Measurements from ENCODE around the gene KAT8.

GRCh38 chr16:31135535-31136286, 18.2 kb downstream of the KAT8 start, which contains the start of gene PRSS8:
- TF ChIP-seq, protein P1, sequence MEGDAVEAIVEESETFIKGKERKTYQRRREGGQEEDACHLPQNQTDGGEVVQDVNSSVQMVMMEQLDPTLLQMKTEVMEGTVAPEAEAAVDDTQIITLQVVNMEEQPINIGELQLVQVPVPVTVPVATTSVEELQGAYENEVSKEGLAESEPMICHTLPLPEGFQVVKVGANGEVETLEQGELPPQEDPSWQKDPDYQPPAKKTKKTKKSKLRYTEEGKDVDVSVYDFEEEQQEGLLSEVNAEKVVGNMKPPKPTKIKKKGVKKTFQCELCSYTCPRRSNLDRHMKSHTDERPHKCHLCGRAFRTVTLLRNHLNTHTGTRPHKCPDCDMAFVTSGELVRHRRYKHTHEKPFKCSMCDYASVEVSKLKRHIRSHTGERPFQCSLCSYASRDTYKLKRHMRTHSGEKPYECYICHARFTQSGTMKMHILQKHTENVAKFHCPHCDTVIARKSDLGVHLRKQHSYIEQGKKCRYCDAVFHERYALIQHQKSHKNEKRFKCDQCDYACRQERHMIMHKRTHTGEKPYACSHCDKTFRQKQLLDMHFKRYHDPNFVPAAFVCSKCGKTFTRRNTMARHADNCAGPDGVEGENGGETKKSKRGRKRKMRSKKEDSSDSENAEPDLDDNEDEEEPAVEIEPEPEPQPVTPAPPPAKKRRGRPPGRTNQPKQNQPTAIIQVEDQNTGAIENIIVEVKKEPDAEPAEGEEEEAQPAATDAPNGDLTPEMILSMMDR (IDR thresholded peaks at IDR 0.05): no peak
- peak in 1 of 2 donors; percentile 31 for TF ChIP-seq POLR2A (IDR thresholded peaks at IDR 0.05)

Data from uterus (tissue), 2 donors.